Smooth muscle cell (in vitro differentiated cells): ENCODE data around the gene GPRC5B. TPM values are rescaled to one million over a fixed set of nuclear protein-coding genes. Genes with fewer than 3 reads are reported as not detected.

Source experiments
- DNase-seq: peaks from one replicate; lab custom pipeline; 2025; ENCODE audit not compliant: unreplicated experiment; lab: John Stamatoyannopoulos, UW
- H2AFZ ChIP-seq: fragments of 200-600 bp; sonication (generic); 2 replicates; pipeline ENCODE4 v1.6.0; 2016; ENCODE audit warnings: antibody characterized with exemption, low read depth, mild to moderate bottlenecking
- H3F3A ChIP-seq: fragments of 200-600 bp; sonication (generic); 2 replicates; pipeline ENCODE4 v1.6.0; 2017; ENCODE audit warnings: antibody characterized with exemption, low read depth
- H3K27ac ChIP-seq: fragments of 200-600 bp; sonication (generic); 2 replicates; pipeline ENCODE4 v1.5.1; 2016; ENCODE audit warnings: low read depth, mild to moderate bottlenecking
- H3K27me3 ChIP-seq: fragments of 200-600 bp; sonication (generic); 2 replicates; pipeline ENCODE4 v1.6.1; 2016; ENCODE audit warnings: low read depth, mild to moderate bottlenecking
- H3K36me3 ChIP-seq: fragments of 200-600 bp; sonication (generic); 2 replicates; pipeline ENCODE4 v1.5.1; 2016; ENCODE audit warnings: low read depth
- H3K4me1 ChIP-seq: fragments of 200-600 bp; sonication (generic); 2 replicates; pipeline ENCODE4 v1.5.1; 2016; ENCODE audit warnings: low read depth
- H3K4me2 ChIP-seq: fragments of 200-600 bp; sonication (generic); 2 replicates; pipeline ENCODE4 v1.6.0; 2016; ENCODE audit warnings: mild to moderate bottlenecking
- H3K4me3 ChIP-seq: fragments of 200-600 bp; sonication (generic); 2 replicates; pipeline ENCODE4 v1.5.1; 2016; ENCODE audit warnings: mild to moderate bottlenecking
- H3K79me2 ChIP-seq: fragments of 200-600 bp; sonication (generic); 2 replicates; pipeline ENCODE4 v1.6.0; 2016; ENCODE audit warnings: low read depth, mild to moderate bottlenecking
- H3K9ac ChIP-seq: fragments of 200-600 bp; sonication (generic); 2 replicates; pipeline ENCODE4 v1.6.0; 2016; ENCODE audit warnings: low read depth
- H3K9me3 ChIP-seq: fragments of 200-600 bp; sonication (generic); replicated peaks from 2 replicates; pipeline ENCODE4 v1.5.1; 2016; ENCODE audit warnings: low read depth
- H4K20me1 ChIP-seq: fragments of 200-600 bp; sonication (generic); 2 replicates; pipeline ENCODE4 v1.6.0; 2016; ENCODE audit warnings: low read depth
- CTCF ChIP-seq: fragments of 200-600 bp; sonication (generic); IDR thresholded peaks from 2 replicates; pipeline ENCODE4 v1.5.1; 2017; ENCODE audit warnings: borderline replicate concordance, mild to moderate bottlenecking, antibody characterized with exemption; ENCODE audit not compliant: insufficient read depth, poor library complexity, severe bottlenecking
- WGBS: methylation state at CpG from one replicate; pipeline ENCODE4 v1.1.7; 2016; ENCODE audit warnings: low lambda C conversion rate; 5-methylcytosine and 5-hydroxymethylcytosine counted together
- polyA plus RNA-seq: library from polyadenylated mRNA; unstranded; fragments of >200 nt; fragmentation: Nextera tagmentation; extraction: Ambion mirVana; gene quantifications from 2 replicates; pipeline ENCODE4 v1.2.1, GENCODE V29; 2016
- total RNA-seq: library from RNA; depleted of rRNA; stranded (reverse); fragments of >200 nt; gene quantifications from 2 replicates; pipeline ENCODE4 v1.2.3, GENCODE V29; 2014

The GPRC5B gene
- total and polyA plus RNA-seq, 2 experiments from 2014 or later = 7.8 to 18.9 TPM

- H3K9ac ChIP-seq = peak overlapping the region; percentile 54
- H3K79me2 ChIP-seq = no peaks in the 10 kb centered on the region
- H3K4me3 ChIP-seq = no peak overlapping the region
- no peak for TF ChIP-seq CTCF
- DNase-seq = no peak
- no peaks in the 10 kb centered on the region for H3K9me3 ChIP-seq
- peak overlapping the region; percentile 83 for H3K27ac ChIP-seq
- H3K4me1 ChIP-seq = peaks cover 33% of the 10 kb centered on the region
- no peaks in the 10 kb centered on the region for H4K20me1 ChIP-seq
- no peak overlapping the region for H2AFZ ChIP-seq
- 39% methylated on average over 21 of the region's 21 CpGs for WGBS
- no peaks in the 10 kb centered on the region for H3K36me3 ChIP-seq
- no peaks in the 10 kb centered on the region for H3F3A ChIP-seq
- H3K27me3 ChIP-seq = no peaks in the 10 kb centered on the region
- peak overlapping the region; percentile 49 for H3K4me2 ChIP-seq
Measured at GRCh38 chr16:19860166-19861041, 24.2 kb downstream of the GPRC5B start.

GRCh38 chr16:19859603-19860002 lies 25.0 kb downstream of the GPRC5B start:
- no peak overlapping the region for H3K9ac ChIP-seq
- H3F3A ChIP-seq = no peaks in the 10 kb centered on the region
- H3K27ac ChIP-seq = peak overlapping the region; percentile 83
- no peak overlapping the region for H2AFZ ChIP-seq
- 94% methylated on average over 4 of the region's 4 CpGs for WGBS
- H4K20me1 ChIP-seq = no peaks in the 10 kb centered on the region
- H3K36me3 ChIP-seq = no peaks in the 10 kb centered on the region
- H3K79me2 ChIP-seq = no peaks in the 10 kb centered on the region
- no peak for TF ChIP-seq CTCF
- no peaks in the 10 kb centered on the region for H3K9me3 ChIP-seq
- peaks cover 33% of the 10 kb centered on the region for H3K4me1 ChIP-seq
- H3K27me3 ChIP-seq = no peaks in the 10 kb centered on the region
- no peak overlapping the region for H3K4me3 ChIP-seq
- no peak for DNase-seq
- peak overlapping the region; percentile 49 for H3K4me2 ChIP-seq

- WGBS = 93% methylated on average over 9 of the region's 9 CpGs
- H3K9me3 ChIP-seq = no peaks in the 10 kb centered on the region
- no peak overlapping the region for H3K4me3 ChIP-seq
Measured at GRCh38 chr16:19859166-19859565, 25.5 kb downstream of the GPRC5B start.

More at GRCh38 chr16:19859166-19859565, 25.5 kb downstream of the GPRC5B start:
- H4K20me1 ChIP-seq = no peaks in the 10 kb centered on the region
- H3K4me2 ChIP-seq = no peak overlapping the region
- peaks cover 33% of the 10 kb centered on the region for H3K4me1 ChIP-seq
- no peak for DNase-seq
- no peaks in the 10 kb centered on the region for H3F3A ChIP-seq
- H3K9ac ChIP-seq = no peak overlapping the region
- no peak overlapping the region for H3K27ac ChIP-seq
- no peak for TF ChIP-seq CTCF
- H3K79me2 ChIP-seq = no peaks in the 10 kb centered on the region
- no peaks in the 10 kb centered on the region for H3K27me3 ChIP-seq
- H2AFZ ChIP-seq = no peak overlapping the region
- no peaks in the 10 kb centered on the region for H3K36me3 ChIP-seq
